ENCODE results near the gene ZSWIM5.

Gene ZSWIM5

GRCh38 chr1:45008076-45008475, 198.3 kb downstream of the ZSWIM5 start:
- Histone ChIP-seq H3K4me1 (ENCODE audit: low read length) (peaks cover 7% of the 10 kb centered on the region), H3K9me3 (replicated peaks; ENCODE audit: insufficient read depth, low read length) (no peaks in the 10 kb centered on the region), H3F3A (ENCODE audit: insufficient read depth, low read length) (peaks cover 10% of the 10 kb centered on the region; the same call in 1 of the 2 replicates), H3K36me3 (replicated peaks; ENCODE audit: insufficient read depth, low read length) (no peaks in the 10 kb centered on the region), H3K9ac (ENCODE audit: low read length) (no peak overlapping the region), H3K4me2 (ENCODE audit: low read depth, low read length) (no peak overlapping the region), H3K4me3 (ENCODE audit: low read length) (no peak overlapping the region), H3K9me2 (replicated peaks; ENCODE audit: insufficient read depth, low read length) (no peaks in the 10 kb centered on the region), H4K20me1 (ENCODE audit: insufficient read depth, low read length) (no peaks in the 10 kb centered on the region), H3K27me3 (replicated peaks; ENCODE audit: insufficient read depth, low read length) (no peaks in the 10 kb centered on the region), H2AFZ (ENCODE audit: low read length) (no peak overlapping the region), H3K79me2 (ENCODE audit: low read length) (peaks cover 25% of the 10 kb centered on the region), H3K27ac (ENCODE audit: low read length) (no peak overlapping the region)
- DNase-seq: no peak
- TF ChIP-seq EZH2phosphoT487 (IDR thresholded peaks at IDR 0.05; ENCODE audit: low read length): no peak
- no peak for TF ChIP-seq CTCF (IDR thresholded peaks at IDR 0.05; ENCODE audit: low read length)
- TF ChIP-seq EZH2 (optimal IDR thresholded peaks at IDR 0.05; ENCODE audit: low read depth, low read length): no peak

- no peak overlapping the region for H3K4me3 ChIP-seq (ENCODE audit: low read length)
- H3K9ac ChIP-seq (ENCODE audit: low read length): no peak overlapping the region
- peaks cover 10% of the 10 kb centered on the region; the same call in 1 of the 2 replicates for H3F3A ChIP-seq (ENCODE audit: insufficient read depth, low read length)
- H3K9me2 ChIP-seq (replicated peaks; ENCODE audit: insufficient read depth, low read length): no peaks in the 10 kb centered on the region
- no peaks in the 10 kb centered on the region for H3K9me3 ChIP-seq (replicated peaks; ENCODE audit: insufficient read depth, low read length)
- no peak overlapping the region for H3K4me2 ChIP-seq (ENCODE audit: low read depth, low read length)
- no peaks in the 10 kb centered on the region for H3K36me3 ChIP-seq (replicated peaks; ENCODE audit: insufficient read depth, low read length)
- no peak for DNase-seq
- H3K4me1 ChIP-seq (ENCODE audit: low read length): peaks cover 6% of the 10 kb centered on the region
- H3K27ac ChIP-seq (ENCODE audit: low read length): no peak overlapping the region
- peaks cover 18% of the 10 kb centered on the region for H3K79me2 ChIP-seq (ENCODE audit: low read length)
- TF ChIP-seq EZH2phosphoT487 (IDR thresholded peaks at IDR 0.05; ENCODE audit: low read length): no peak
- no peak for TF ChIP-seq CTCF (IDR thresholded peaks at IDR 0.05; ENCODE audit: low read length)
- TF ChIP-seq EZH2 (optimal IDR thresholded peaks at IDR 0.05; ENCODE audit: low read depth, low read length): no peak
- no peaks in the 10 kb centered on the region for H4K20me1 ChIP-seq (ENCODE audit: insufficient read depth, low read length)
- H3K27me3 ChIP-seq (replicated peaks; ENCODE audit: insufficient read depth, low read length): no peaks in the 10 kb centered on the region
- H2AFZ ChIP-seq (ENCODE audit: low read length): no peak overlapping the region
These were observed 199.1 kb downstream of the ZSWIM5 start for GRCh38 chr1:45007311-45007710.

- DNase-seq: no peak
- Histone ChIP-seq H3K36me3 (replicated peaks; ENCODE audit: insufficient read depth, low read length) (no peaks in the 10 kb centered on the region), H3K4me2 (ENCODE audit: low read depth, low read length) (no peak overlapping the region), H3K4me3 (ENCODE audit: low read length) (no peak overlapping the region), H3K9me3 (replicated peaks; ENCODE audit: insufficient read depth, low read length) (no peaks in the 10 kb centered on the region), H2AFZ (ENCODE audit: low read length) (no peak overlapping the region), H3K9me2 (replicated peaks; ENCODE audit: insufficient read depth, low read length) (no peaks in the 10 kb centered on the region), H3K27me3 (replicated peaks; ENCODE audit: insufficient read depth, low read length) (no peaks in the 10 kb centered on the region), H3K9ac (ENCODE audit: low read length) (no peak overlapping the region), H3K27ac (ENCODE audit: low read length) (no peak overlapping the region), H3K4me1 (ENCODE audit: low read length) (peaks cover 3% of the 10 kb centered on the region), H4K20me1 (ENCODE audit: insufficient read depth, low read length) (no peaks in the 10 kb centered on the region), H3K79me2 (ENCODE audit: low read length) (peaks cover 13% of the 10 kb centered on the region; the same call in 1 of the 2 replicates), H3F3A (ENCODE audit: insufficient read depth, low read length) (peaks cover 5% of the 10 kb centered on the region; the same call in 1 of the 2 replicates)
- TF ChIP-seq EZH2phosphoT487 (IDR thresholded peaks at IDR 0.05; ENCODE audit: low read length) (no peak), EZH2 (optimal IDR thresholded peaks at IDR 0.05; ENCODE audit: low read depth, low read length) (no peak), CTCF (IDR thresholded peaks at IDR 0.05; ENCODE audit: low read length) (no peak)
These were observed 200.6 kb downstream of the ZSWIM5 start for GRCh38 chr1:45005761-45006160.
